ENCODE measurements around the gene FCHSD2. TPM values are rescaled to one million over a fixed set of nuclear protein-coding genes. Genes with fewer than 3 reads are reported as not detected.
"Not testable (repeated sequence)": the region's sequence is repeated elsewhere in the genome, so short reads cannot be mapped to it uniquely, and the experiment has no call there.

FCHSD2 gene
- total RNA-seq, 6 experiments from 2014 or later, result 10.8 to 25.9 (median 17.8) TPM

- H3K4me1 ChIP-seq, result peaks cover 0 to 28% (median 9%) of the 10 kb centered on the region in 4 donors
- peak overlapping the region; percentile 30 to 76 (median 42) for H3K27ac ChIP-seq
- no peaks in the 10 kb centered on the region for H3K9me3 ChIP-seq
- no peaks in the 10 kb centered on the region for H3K36me3 ChIP-seq
- no peak overlapping the region for H3K4me3 ChIP-seq
- ATAC-seq (peak; percentile 24 to 53 (median 35)), DNase-seq (no peak)
- intact Hi-C loops (cut with DNase I), result no loop called here
- WGBS (ENCODE audit: insufficient coverage, low coverage, low lambda C conversion rate, missing lambda C conversion rate), result 31% methylated on average over 2 of the region's 2 CpGs
- H3K27me3 ChIP-seq, result no peaks in the 10 kb centered on the region
- no peak for TF ChIP-seq POLR2A (IDR thresholded peaks at IDR 0.05)
- no peak for TF ChIP-seq CTCF (IDR thresholded peaks at IDR 0.05)
These were observed 334.3 kb downstream of the FCHSD2 start for GRCh38 chr11:72807792-72808191.

- ATAC-seq, result peak; percentile 82 to 88 (median 83)
- no peak for DNase-seq
These were observed 335.0 kb downstream of the FCHSD2 start for GRCh38 chr11:72807021-72807693.

GRCh38 chr11:72806378-72806777 lies 335.7 kb downstream of the FCHSD2 start:
- DNase-seq; H3K27me3 ChIP-seq; H3K4me3 ChIP-seq; ATAC-seq; H3K36me3 ChIP-seq; intact Hi-C loops (cut with DNase I); H3K9me3 ChIP-seq: not testable (repeated sequence)
- WGBS (ENCODE audit: insufficient coverage, low coverage, low lambda C conversion rate, missing lambda C conversion rate), result 91% methylated on average over 1 of the region's 1 CpG
- Histone ChIP-seq H3K4me1 (peaks cover 0 to 20% (median 6%) of the 10 kb centered on the region in 4 donors), H3K27ac (peak overlapping the region; percentile 36 to 76 (median 57))

More at GRCh38 chr11:72807021-72807693, 335.0 kb downstream of the FCHSD2 start:
- 14% methylated on average over 5 of the region's 5 CpGs for WGBS (ENCODE audit: insufficient coverage, low coverage, low lambda C conversion rate, missing lambda C conversion rate)
- no peak for TF ChIP-seq CTCF (IDR thresholded peaks at IDR 0.05)
- no peak for TF ChIP-seq POLR2A (IDR thresholded peaks at IDR 0.05)
- H3K27ac ChIP-seq, result peak overlapping the region; percentile 42 to 76 (median 57)
- no peaks in the 10 kb centered on the region for H3K36me3 ChIP-seq
- peaks cover 0 to 21% (median 6%) of the 10 kb centered on the region in 4 donors for H3K4me1 ChIP-seq
- H3K9me3 ChIP-seq, result no peaks in the 10 kb centered on the region
- no peaks in the 10 kb centered on the region for H3K27me3 ChIP-seq
- intact Hi-C loops (cut with DNase I), result no loop called here
- no peak overlapping the region for H3K4me3 ChIP-seq

- WGBS (ENCODE audit: insufficient coverage, low coverage, low lambda C conversion rate, missing lambda C conversion rate), result 51% methylated on average over 6 of the region's 6 CpGs
- H3K36me3 ChIP-seq, result no peaks in the 10 kb centered on the region
- H3K9me3 ChIP-seq, result no peaks in the 10 kb centered on the region
- H3K27ac ChIP-seq, result no peak overlapping the region
- TF ChIP-seq POLR2A (IDR thresholded peaks at IDR 0.05) (no peak), CTCF (IDR thresholded peaks at IDR 0.05) (no peak)
- H3K27me3 ChIP-seq, result no peaks in the 10 kb centered on the region
- intact Hi-C loops (cut with DNase I), result no loop called here
- peaks cover 0 to 20% (median 6%) of the 10 kb centered on the region in 4 donors for H3K4me1 ChIP-seq
- ATAC-seq (peak in 2 of 4 donors; percentile 10 to 22), DNase-seq (no peak)
- H3K4me3 ChIP-seq, result no peak overlapping the region
These were observed 336.9 kb downstream of the FCHSD2 start for GRCh38 chr11:72805216-72805615.

- no peak overlapping the region for H3K27ac ChIP-seq
- TF ChIP-seq CTCF (IDR thresholded peaks at IDR 0.05) (no peak), POLR2A (IDR thresholded peaks at IDR 0.05) (no peak)
- peaks cover 0 to 18% (median 6%) of the 10 kb centered on the region in 4 donors for H3K4me1 ChIP-seq
- no peaks in the 10 kb centered on the region for H3K9me3 ChIP-seq
- H3K27me3 ChIP-seq, result no peaks in the 10 kb centered on the region
- ATAC-seq (no peak), DNase-seq (no peak)
- intact Hi-C loops (cut with DNase I), result no loop called here
- H3K4me3 ChIP-seq, result no peak overlapping the region
- 74% methylated on average over 6 of the region's 6 CpGs for WGBS (ENCODE audit: insufficient coverage, low coverage, low lambda C conversion rate, missing lambda C conversion rate)
- H3K36me3 ChIP-seq, result no peaks in the 10 kb centered on the region
These were observed 339.3 kb downstream of the FCHSD2 start for GRCh38 chr11:72802822-72803221.
